ENCODE data around the gene GHRH. TPM values are rescaled to one million over a fixed set of nuclear protein-coding genes. Genes with fewer than 3 reads are reported as not detected.

The GHRH gene
- total and polyA plus RNA-seq, 4 donors = not detected

- no peaks in the 10 kb centered on the region for H3K4me1 ChIP-seq (ENCODE audit: control insufficient read depth in 1 of 2, insufficient read depth in 2 of 2, low read length in 2 of 2)
- no peak overlapping the region for H3K4me3 ChIP-seq (ENCODE audit: low read length in 2 of 2)
- H3K27ac ChIP-seq (ENCODE audit: low read depth in 1 of 2, low read length in 2 of 2) = no peak overlapping the region
- ATAC-seq (ENCODE audit: low FRiP score) = no peak
- no peaks in the 10 kb centered on the region for H3K9me3 ChIP-seq (ENCODE audit: control insufficient read depth, low read length)
- 92 to 100% methylated on average over 1 of the region's 1 CpG for WGBS, 2 donors
- intact Hi-C loops (cut with DNase I) = no loop called here
- H3K36me3 ChIP-seq (ENCODE audit: control insufficient read depth in 1 of 2, insufficient read depth in 2 of 2, low read length in 1 of 2) = no peaks in the 10 kb centered on the region
- H3K27me3 ChIP-seq (ENCODE audit: control insufficient read depth in 1 of 2, insufficient read depth in 2 of 2, low read length in 1 of 2) = no peaks in the 10 kb centered on the region
- no peak for DNase-seq
Measured at GRCh38 chr20:37273988-37274387, 12.4 kb upstream of the GHRH start.

GRCh38 chr20:37271421-37271768 is 9.8 kb upstream of the GHRH start:
- DNase-seq (no peak), ATAC-seq (ENCODE audit: low FRiP score) (no peak)
- no peaks in the 10 kb centered on the region for H3K27me3 ChIP-seq (ENCODE audit: control insufficient read depth in 1 of 2, insufficient read depth in 2 of 2, low read length in 1 of 2)
- H3K4me1 ChIP-seq (ENCODE audit: control insufficient read depth in 1 of 2, insufficient read depth in 2 of 2, low read length in 2 of 2) = no peaks in the 10 kb centered on the region
- no peaks in the 10 kb centered on the region for H3K9me3 ChIP-seq (ENCODE audit: control insufficient read depth, low read length)
- H3K36me3 ChIP-seq (ENCODE audit: control insufficient read depth in 1 of 2, insufficient read depth in 2 of 2, low read length in 1 of 2) = no peaks in the 10 kb centered on the region
- intact Hi-C loops (cut with DNase I) = loop anchor here in 1 of 2 donors (2.0 kb wide), 1 partner anchor 113 kb away; no protein-coding TSS in a partner anchor
- H3K27ac ChIP-seq (ENCODE audit: low read depth in 1 of 2, low read length in 2 of 2) = no peak overlapping the region
- no peak overlapping the region for H3K4me3 ChIP-seq (ENCODE audit: low read length in 2 of 2)
- 87 to 88% methylated on average over 3 of the region's 3 CpGs for WGBS, 2 donors

GRCh38 chr20:37270576-37271420 is 9.2 kb upstream of the GHRH start:
- H3K4me1 ChIP-seq (ENCODE audit: control insufficient read depth in 1 of 2, insufficient read depth in 2 of 2, low read length in 2 of 2) = no peaks in the 10 kb centered on the region
- H3K9me3 ChIP-seq (ENCODE audit: control insufficient read depth, low read length) = no peaks in the 10 kb centered on the region
- H3K27me3 ChIP-seq (ENCODE audit: control insufficient read depth in 1 of 2, insufficient read depth in 2 of 2, low read length in 1 of 2) = no peaks in the 10 kb centered on the region
- WGBS, 2 donors = 86 to 89% methylated on average over 12 of the region's 12 CpGs
- no peaks in the 10 kb centered on the region for H3K36me3 ChIP-seq (ENCODE audit: control insufficient read depth in 1 of 2, insufficient read depth in 2 of 2, low read length in 1 of 2)
- ATAC-seq (ENCODE audit: low FRiP score) = peak; percentile 56
- DNase-seq = peak; percentile 54 to 62
- intact Hi-C loops (cut with DNase I) = loop anchor here in 1 of 2 donors (2.0 kb wide), 1 partner anchor 114 kb away; no protein-coding TSS in a partner anchor
- no peak overlapping the region for H3K27ac ChIP-seq (ENCODE audit: low read depth in 1 of 2, low read length in 2 of 2)
- H3K4me3 ChIP-seq (ENCODE audit: low read length in 2 of 2) = no peak overlapping the region

DNA sequence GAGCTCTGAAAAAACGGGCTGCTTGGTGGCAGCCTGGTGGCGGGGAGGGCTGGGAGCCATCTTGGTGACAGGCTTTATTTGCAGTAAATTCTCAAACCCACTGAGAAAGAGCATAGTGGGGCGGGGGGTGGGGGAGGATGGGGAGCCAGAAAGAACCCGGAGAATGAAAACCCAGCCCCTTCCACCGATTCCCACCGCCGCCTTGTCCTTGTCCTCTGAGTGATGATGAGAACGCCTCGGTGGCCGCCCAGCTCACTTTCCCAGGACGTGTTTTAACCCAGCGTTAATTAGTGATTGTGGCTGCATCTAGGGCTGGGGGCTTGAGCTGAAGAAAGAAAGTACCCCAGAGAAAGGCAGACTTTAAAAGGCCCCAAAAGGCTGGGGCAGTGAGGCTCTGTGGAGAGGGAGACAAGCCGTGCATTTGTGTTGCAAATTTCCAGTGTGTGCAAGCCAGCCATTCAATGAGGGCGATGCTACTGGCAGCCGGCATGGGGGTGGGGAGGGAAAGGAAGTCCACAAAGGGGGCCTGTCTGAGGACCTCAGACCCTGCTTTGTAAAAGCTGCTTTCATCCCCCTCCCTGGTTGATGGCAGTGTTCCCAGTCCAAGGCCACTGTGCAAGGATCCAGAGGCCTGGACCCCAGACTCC is 6.2 kb upstream of the GHRH start:
- no peak for ATAC-seq (ENCODE audit: low FRiP score)
- no peaks in the 10 kb centered on the region for H3K9me3 ChIP-seq (ENCODE audit: control insufficient read depth, low read length)
- H3K4me1 ChIP-seq (ENCODE audit: control insufficient read depth in 1 of 2, insufficient read depth in 2 of 2, low read length in 2 of 2) = no peaks in the 10 kb centered on the region
- 70 to 72% methylated on average over 15 of the region's 15 CpGs for WGBS, 2 donors
- no peaks in the 10 kb centered on the region for H3K36me3 ChIP-seq (ENCODE audit: control insufficient read depth in 1 of 2, insufficient read depth in 2 of 2, low read length in 1 of 2)
- no peak overlapping the region for H3K27ac ChIP-seq (ENCODE audit: low read depth in 1 of 2, low read length in 2 of 2)
- DNase-seq = peak in 1 of 2 donors; percentile 59
- H3K4me3 ChIP-seq (ENCODE audit: low read length in 2 of 2) = no peak overlapping the region
- intact Hi-C loops (cut with DNase I) = loop anchor here (2.0 to 10.0 kb wide), 2 partner anchors 73 to 267 kb away; no protein-coding TSS in a partner anchor
- H3K27me3 ChIP-seq (ENCODE audit: control insufficient read depth in 1 of 2, insufficient read depth in 2 of 2, low read length in 1 of 2) = no peaks in the 10 kb centered on the region

- ATAC-seq (ENCODE audit: low FRiP score) = no peak
- intact Hi-C loops (cut with DNase I) = loop anchor here in 1 of 2 donors (10.0 kb wide), 1 partner anchor 72 kb away; no protein-coding TSS in a partner anchor
- H3K4me1 ChIP-seq (ENCODE audit: control insufficient read depth in 1 of 2, insufficient read depth in 2 of 2, low read length in 2 of 2) = no peaks in the 10 kb centered on the region
- WGBS, 2 donors = 83 to 88% methylated on average over 9 of the region's 9 CpGs
- no peak overlapping the region for H3K27ac ChIP-seq (ENCODE audit: low read depth in 1 of 2, low read length in 2 of 2)
- H3K27me3 ChIP-seq (ENCODE audit: control insufficient read depth in 1 of 2, insufficient read depth in 2 of 2, low read length in 1 of 2) = no peaks in the 10 kb centered on the region
- H3K9me3 ChIP-seq (ENCODE audit: control insufficient read depth, low read length) = no peaks in the 10 kb centered on the region
- DNase-seq = peak in 1 of 2 donors; percentile 40
- H3K4me3 ChIP-seq (ENCODE audit: low read length in 2 of 2) = no peak overlapping the region
- H3K36me3 ChIP-seq (ENCODE audit: control insufficient read depth in 1 of 2, insufficient read depth in 2 of 2, low read length in 1 of 2) = no peaks in the 10 kb centered on the region
Measured at GRCh38 chr20:37266940-37267666, 5.5 kb upstream of the GHRH start.

- Histone ChIP-seq H3K4me3 (ENCODE audit: low read length in 2 of 2) (no peak overlapping the region), H3K4me1 (ENCODE audit: control insufficient read depth in 1 of 2, insufficient read depth in 2 of 2, low read length in 2 of 2) (no peaks in the 10 kb centered on the region), H3K27ac (ENCODE audit: low read depth in 1 of 2, low read length in 2 of 2) (no peak overlapping the region), H3K36me3 (ENCODE audit: control insufficient read depth in 1 of 2, insufficient read depth in 2 of 2, low read length in 1 of 2) (no peaks in the 10 kb centered on the region), H3K27me3 (ENCODE audit: control insufficient read depth in 1 of 2, insufficient read depth in 2 of 2, low read length in 1 of 2) (no peaks in the 10 kb centered on the region), H3K9me3 (ENCODE audit: control insufficient read depth, low read length) (no peaks in the 10 kb centered on the region)
- ATAC-seq (ENCODE audit: low FRiP score) (no peak), DNase-seq (peak in 1 of 2 donors; percentile 11)
- intact Hi-C loops (cut with DNase I) = loop anchor here in 1 of 2 donors (10.0 kb wide), 1 partner anchor 70 kb away; no protein-coding TSS in a partner anchor
- 95 to 96% methylated on average over 4 of the region's 4 CpGs for WGBS, 2 donors
Measured at GRCh38 chr20:37265152-37265551, 3.5 kb upstream of the GHRH start.

GRCh38 chr20:37263686-37264085 is 2.1 kb upstream of the GHRH start:
- DNase-seq = no peak
- no peaks in the 10 kb centered on the region for H3K36me3 ChIP-seq (ENCODE audit: control insufficient read depth in 1 of 2, insufficient read depth in 2 of 2, low read length in 1 of 2)
- H3K4me1 ChIP-seq (ENCODE audit: control insufficient read depth in 1 of 2, insufficient read depth in 2 of 2, low read length in 2 of 2) = no peaks in the 10 kb centered on the region
- H3K9me3 ChIP-seq (ENCODE audit: control insufficient read depth, low read length) = no peaks in the 10 kb centered on the region
- intact Hi-C loops (cut with DNase I) = loop anchor here in 1 of 2 donors (10.0 kb wide), 1 partner anchor 69 kb away; no protein-coding TSS in a partner anchor
- H3K27me3 ChIP-seq (ENCODE audit: control insufficient read depth in 1 of 2, insufficient read depth in 2 of 2, low read length in 1 of 2) = no peaks in the 10 kb centered on the region
- no peak for ATAC-seq (ENCODE audit: low FRiP score)
- no peak overlapping the region for H3K4me3 ChIP-seq (ENCODE audit: low read length in 2 of 2)
- no peak overlapping the region for H3K27ac ChIP-seq (ENCODE audit: low read depth in 1 of 2, low read length in 2 of 2)
- 87 to 91% methylated on average over 6 of the region's 6 CpGs for WGBS, 2 donors

GRCh38 chr20:37262505-37262904 is 891 bp upstream of the GHRH start:
- 59 to 68% methylated on average over 8 of the region's 8 CpGs for WGBS, 2 donors
- Histone ChIP-seq H3K36me3 (ENCODE audit: control insufficient read depth in 1 of 2, insufficient read depth in 2 of 2, low read length in 1 of 2) (no peaks in the 10 kb centered on the region), H3K27ac (ENCODE audit: low read depth in 1 of 2, low read length in 2 of 2) (no peak overlapping the region), H3K9me3 (ENCODE audit: control insufficient read depth, low read length) (no peaks in the 10 kb centered on the region), H3K4me3 (ENCODE audit: low read length in 2 of 2) (no peak overlapping the region), H3K27me3 (ENCODE audit: control insufficient read depth in 1 of 2, insufficient read depth in 2 of 2, low read length in 1 of 2) (no peaks in the 10 kb centered on the region), H3K4me1 (ENCODE audit: control insufficient read depth in 1 of 2, insufficient read depth in 2 of 2, low read length in 2 of 2) (no peaks in the 10 kb centered on the region)
- peak in 1 of 2 donors; percentile 40 for DNase-seq
- intact Hi-C loops (cut with DNase I) = loop anchor here in 1 of 2 donors (10.0 kb wide), 1 partner anchor 68 kb away; no protein-coding TSS in a partner anchor
- no peak for ATAC-seq (ENCODE audit: low FRiP score)

Measured in aorta (tissue), 5 donors.